ENCODE data around the gene FNIP1. TPM values are rescaled to one million over a fixed set of nuclear protein-coding genes. Genes with fewer than 3 reads are reported as not detected.

The FNIP1 gene
- total RNA-seq, 3 donors from 2014 or later, result 28.3 to 40.3 (median 33.2) TPM

- intact Hi-C loops (cut with DNase I, micrococcal nuclease), result no loop called here
- Histone ChIP-seq H3K36me3 (ENCODE audit: low read depth) (no peaks in the 10 kb centered on the region), H3K4me3 (no peak overlapping the region), H3K9me3 (no peaks in the 10 kb centered on the region), H3K4me1 (ENCODE audit: low read depth) (no peaks in the 10 kb centered on the region)
- DNase-seq (no peak), ATAC-seq (no peak)
- TF ChIP-seq CTCF (IDR thresholded peaks at IDR 0.05), result no peak
These were observed 22.0 kb downstream of the FNIP1 start for GRCh38 chr5:131774652-131775367.

GRCh38 chr5:131773805-131774204, 23.0 kb downstream of the FNIP1 start:
- no peaks in the 10 kb centered on the region for H3K9me3 ChIP-seq
- intact Hi-C loops (cut with DNase I, micrococcal nuclease), result no loop called here
- DNase-seq (no peak), ATAC-seq (no peak)
- no peak overlapping the region for H3K4me3 ChIP-seq
- H3K4me1 ChIP-seq (ENCODE audit: low read depth), result no peaks in the 10 kb centered on the region
- no peak for TF ChIP-seq CTCF (IDR thresholded peaks at IDR 0.05)
- no peaks in the 10 kb centered on the region for H3K36me3 ChIP-seq (ENCODE audit: low read depth)

GRCh38 chr5:131771692-131772091, 25.1 kb downstream of the FNIP1 start:
- no peak for TF ChIP-seq CTCF (IDR thresholded peaks at IDR 0.05)
- Histone ChIP-seq H3K4me3 (no peak overlapping the region), H3K4me1 (ENCODE audit: low read depth) (no peaks in the 10 kb centered on the region), H3K36me3 (ENCODE audit: low read depth) (no peaks in the 10 kb centered on the region), H3K9me3 (no peaks in the 10 kb centered on the region)
- no peak for DNase-seq
- no peak for ATAC-seq
- intact Hi-C loops (cut with DNase I, micrococcal nuclease), result no loop called here

- TF ChIP-seq CTCF (IDR thresholded peaks at IDR 0.05), result no peak
- DNase-seq (no peak), ATAC-seq (no peak)
- Histone ChIP-seq H3K4me3 (no peak overlapping the region), H3K9me3 (no peaks in the 10 kb centered on the region), H3K36me3 (ENCODE audit: low read depth) (no peaks in the 10 kb centered on the region), H3K4me1 (ENCODE audit: low read depth) (no peaks in the 10 kb centered on the region)
- intact Hi-C loops (cut with DNase I, micrococcal nuclease), result no loop called here
These were observed 26.9 kb downstream of the FNIP1 start for GRCh38 chr5:131769961-131770360.

GRCh38 chr5:131769336-131769735, 27.5 kb downstream of the FNIP1 start:
- no peak overlapping the region for H3K4me3 ChIP-seq
- H3K4me1 ChIP-seq (ENCODE audit: low read depth), result no peaks in the 10 kb centered on the region
- ATAC-seq (no peak), DNase-seq (no peak)
- TF ChIP-seq CTCF (IDR thresholded peaks at IDR 0.05), result no peak
- intact Hi-C loops (cut with DNase I, micrococcal nuclease), result no loop called here
- no peaks in the 10 kb centered on the region for H3K9me3 ChIP-seq
- no peaks in the 10 kb centered on the region for H3K36me3 ChIP-seq (ENCODE audit: low read depth)

GRCh38 chr5:131767891-131768290, 28.9 kb downstream of the FNIP1 start:
- no peak for TF ChIP-seq CTCF (IDR thresholded peaks at IDR 0.05)
- ATAC-seq (no peak), DNase-seq (no peak)
- H3K4me3 ChIP-seq, result no peak overlapping the region
- H3K36me3 ChIP-seq (ENCODE audit: low read depth), result no peaks in the 10 kb centered on the region
- intact Hi-C loops (cut with DNase I, micrococcal nuclease), result no loop called here
- H3K4me1 ChIP-seq (ENCODE audit: low read depth), result no peaks in the 10 kb centered on the region
- H3K9me3 ChIP-seq, result no peaks in the 10 kb centered on the region

Data from mucosa of descending colon (tissue), 3 donors.